IMR-90 (cell line): Measurements from ENCODE around the gene TMPRSS15. TPM values are rescaled to one million over a fixed set of nuclear protein-coding genes. Genes with fewer than 3 reads are reported as not detected.

Experiments
- ATAC-seq: fragments of 200-7000 bp; cut with Tn5 transposase; 2 replicates; pipeline ENCODE4 v1.9.1; 2020; ENCODE audit warnings: low read depth, mild to moderate bottlenecking, moderate library complexity
- BruUV-seq: library from RNA; stranded (reverse); fragments of 400-500 nt; replicated peaks from 2 replicates; lab custom pipeline; 2021; lab: Mats Ljungman, UMichigan
- CTCF ChIA-PET: fragments of 300-600 bp; formaldehyde crosslinking; extraction: SDS; loops from one replicate; lab custom pipeline; 2021; ENCODE audit warnings: antibody characterized with exemption; lab: Yijun Ruan, JAX
- POLR2A ChIA-PET: fragments of 300-600 bp; sonication (Branson Sonifier 250); formaldehyde crosslinking; loops from one replicate; lab custom pipeline; 2022; ENCODE audit warnings: antibody characterized with exemption; ENCODE audit not compliant: unreplicated experiment; lab: Charles Lee
- DNase-seq: peaks from one replicate; pipeline ENCODE4 v3.0.0; 2013
- H2AFZ ChIP-seq: replicated peaks from 2 replicates; pipeline ENCODE3; 2013; ENCODE audit warnings: low read length, mild to moderate bottlenecking; ENCODE audit not compliant: poor library complexity
- H2AK5ac ChIP-seq: 2 replicates; pipeline ENCODE4 v1.6.1; 2013; ENCODE audit warnings: low read depth, low read length, inconsistent platforms
- H2AK9ac ChIP-seq: replicated peaks from 2 replicates; pipeline ENCODE3; 2013; ENCODE audit warnings: mild to moderate bottlenecking, low read depth, low read length, moderate library complexity; ENCODE audit not compliant: poor library complexity
- H2BK120ac ChIP-seq: 2 replicates; pipeline ENCODE4 v1.6.1; 2013; ENCODE audit warnings: low read depth, low read length, inconsistent platforms
- H2BK15ac ChIP-seq: 3 replicates; pipeline ENCODE4 v1.6.1; 2013; ENCODE audit warnings: low read depth, low read length, inconsistent platforms
- H2BK20ac ChIP-seq: 2 replicates; pipeline ENCODE4 v1.6.1; 2013; ENCODE audit warnings: low read depth, mild to moderate bottlenecking, inconsistent platforms, low read length, moderate library complexity
- H2BK5ac ChIP-seq: 2 replicates; pipeline ENCODE4 v1.6.1; 2013; ENCODE audit warnings: mild to moderate bottlenecking, low read depth, low read length, inconsistent platforms; ENCODE audit not compliant: poor library complexity, severe bottlenecking
- H3K14ac ChIP-seq: replicated peaks from 2 replicates; pipeline ENCODE4 v1.6.1; 2013; ENCODE audit warnings: low read depth, low read length, inconsistent platforms
- H3K18ac ChIP-seq: 2 replicates; pipeline ENCODE4 v1.6.1; 2013; ENCODE audit warnings: low read depth, low read length, control low read depth
- H3K23ac ChIP-seq: 2 replicates; pipeline ENCODE4 v1.6.1; 2013; ENCODE audit warnings: low read depth, low read length, inconsistent platforms
- H3K27ac ChIP-seq: 2 replicates; pipeline ENCODE4 v1.5.1; 2013; ENCODE audit warnings: mild to moderate bottlenecking, control low read depth, low read length; ENCODE audit not compliant: insufficient read depth
- H3K27me3 ChIP-seq: 2 replicates; pipeline ENCODE4 v1.6.1; 2013; ENCODE audit warnings: low read length; ENCODE audit not compliant: control insufficient read depth, insufficient read depth
- H3K36me3 ChIP-seq: 2 replicates; pipeline ENCODE4 v1.6.1; 2013; ENCODE audit warnings: low read length, mixed read lengths; ENCODE audit not compliant: control insufficient read depth, insufficient read depth
- H3K4ac ChIP-seq: 2 replicates; pipeline ENCODE4 v1.6.1; 2013; ENCODE audit warnings: low read depth, low read length, inconsistent platforms
- H3K4me1 ChIP-seq: 2 replicates; pipeline ENCODE4 v1.6.1; 2013; ENCODE audit warnings: low read length, mixed read lengths; ENCODE audit not compliant: control insufficient read depth, insufficient read depth
- H3K4me2 ChIP-seq: 2 replicates; pipeline ENCODE4 v1.6.1; 2013; ENCODE audit warnings: low read depth, mild to moderate bottlenecking, control low read depth, low read length, moderate library complexity
- H3K4me3 ChIP-seq: 2 replicates; pipeline ENCODE4 v1.5.1; 2013; ENCODE audit warnings: low read depth, mild to moderate bottlenecking, control low read depth, low read length, moderate library complexity; ENCODE audit not compliant: insufficient read depth
- H3K56ac ChIP-seq: 2 replicates; pipeline ENCODE4 v1.6.1; 2013; ENCODE audit warnings: low read length, inconsistent platforms; ENCODE audit not compliant: insufficient read depth; ENCODE audit errors: extremely low read depth
- H3K79me1 ChIP-seq, 2 experiments: 2 replicates each; pipeline ENCODE4 v1.6.1; 2013; ENCODE audit warnings: low read length in 2 of 2, inconsistent platforms in 1 of 2, low read depth in 1 of 2
- H3K9ac ChIP-seq: 2 replicates; pipeline ENCODE4 v1.6.1; 2013; ENCODE audit warnings: low read depth, low read length, control low read depth
- H3K9me1 ChIP-seq: 2 replicates; pipeline ENCODE4 v1.6.1; 2013; ENCODE audit warnings: low read length, inconsistent platforms; ENCODE audit not compliant: insufficient read depth
- H3K9me3 ChIP-seq: 2 replicates; pipeline ENCODE4 v1.6.1; 2013; ENCODE audit warnings: low read length; ENCODE audit not compliant: control insufficient read depth, insufficient read depth
- H4K20me1 ChIP-seq: 2 replicates; pipeline ENCODE4 v1.6.1; 2013; ENCODE audit warnings: low read length, inconsistent platforms; ENCODE audit not compliant: insufficient read depth
- H4K5ac ChIP-seq: 2 replicates; pipeline ENCODE4 v1.6.1; 2013; ENCODE audit warnings: mild to moderate bottlenecking, low read depth, low read length, control low read depth
- H4K8ac ChIP-seq, 2 experiments: 2 replicates each; pipeline ENCODE4 v1.6.1; 2013; ENCODE audit warnings: low read depth in 2 of 2, low read length in 2 of 2, control low read depth in 1 of 2, inconsistent platforms in 1 of 2
- H4K91ac ChIP-seq: 2 replicates; pipeline ENCODE4 v1.6.1; 2013; ENCODE audit warnings: low read depth, low read length, inconsistent platforms; ENCODE audit not compliant: insufficient read depth
- BHLHE40 ChIP-seq: fragments of 150-350 bp; IDR thresholded peaks from 2 replicates; pipeline ENCODE4 v1.6.1; 2016; ENCODE audit warnings: mild to moderate bottlenecking, low read depth, low read length
- CEBPB ChIP-seq: IDR thresholded peaks from 2 replicates; pipeline ENCODE4 v1.6.1; 2012; ENCODE audit warnings: low read depth, low read length, improper control_type of control experiment
- ELK1 ChIP-seq: fragments of 150-350 bp; IDR thresholded peaks from 2 replicates; pipeline ENCODE4 v1.6.1; 2016; ENCODE audit warnings: low read depth, mild to moderate bottlenecking, low read length, moderate library complexity, borderline replicate concordance
- FOS ChIP-seq: fragments of 150-350 bp; IDR thresholded peaks from 2 replicates; pipeline ENCODE4 v1.6.1; 2016; ENCODE audit warnings: low read depth, low read length
- MAZ ChIP-seq: IDR thresholded peaks from 2 replicates; pipeline ENCODE4 v1.6.1; 2012; ENCODE audit warnings: low read depth, mild to moderate bottlenecking, low read length, improper control_type of control experiment, moderate library complexity, borderline replicate concordance
- NFE2L2 ChIP-seq: fragments of 150-350 bp; IDR thresholded peaks from 2 replicates; pipeline ENCODE4 v1.6.1; 2016; ENCODE audit warnings: low read depth, mild to moderate bottlenecking, low read length
- POLR2A ChIP-seq: IDR thresholded peaks from 2 replicates; pipeline ENCODE4 v1.6.1; 2012; ENCODE audit warnings: mild to moderate bottlenecking, low read depth, low read length
- RAD21 ChIP-seq: IDR thresholded peaks from 2 replicates; pipeline ENCODE4 v1.6.1; 2012; ENCODE audit warnings: low read length, improper control_type of control experiment
- RFX5 ChIP-seq: IDR thresholded peaks from 2 replicates; pipeline ENCODE4 v1.8.0; 2012; ENCODE audit warnings: low read depth, mild to moderate bottlenecking, low read length, moderate library complexity
- WGBS, 2 experiments: methylation state at CpG; one replicate each; pipeline versions ENCODE4 v1.1.5 to v1.1.7; 2013; ENCODE audit warnings: missing lambda C conversion rate in 2 of 2; ENCODE audit not compliant: insufficient read length in 1 of 2; ENCODE audit errors: extremely low coverage in 2 of 2; 5-methylcytosine and 5-hydroxymethylcytosine counted together
- dilution Hi-C: fragments of 300-500 bp; cut with HindIII; formaldehyde crosslinking; loops from one replicate; pipeline ENCODE4 v1.14.3; 2018; ENCODE audit warnings: low sequenced_read_pairs; ENCODE audit not compliant: unreplicated experiment
- in situ Hi-C: fragments of 300-500 bp; cut with MboI; formaldehyde crosslinking; loops from 3 replicates; pipeline ENCODE4 v1.14.3; 2019; ENCODE audit warnings: low sequenced_read_pairs, inconsistent platforms, mixed read lengths
- intact Hi-C: fragments of 100-400 bp; cut with micrococcal nuclease; formaldehyde crosslinking; loops from 2 replicates; pipeline ENCODE4 v1.10.0; 2022
- polyA plus RNA-seq, 3 experiments: library from polyadenylated mRNA; depleted of rRNA; stranded (reverse); fragments of >200 nt; gene quantifications; 2 replicates each; pipeline ENCODE4 v1.2.3, GENCODE V29; 2012; ENCODE audit warnings: low replicate concordance in 1 of 3
- total RNA-seq: library from RNA; depleted of rRNA; stranded (reverse); fragments of >200 nt; gene quantifications from 2 replicates; pipeline ENCODE4 v1.2.3, GENCODE V29; 2012
- TF ChIP-seq, protein P1 (sequence below): conservative IDR thresholded peaks from 2 replicates; pipeline ENCODE4 v1.5.1; 2012; ENCODE audit warnings: mild to moderate bottlenecking, low read depth, low read length, improper control_type of control experiment

Gene TMPRSS15
- total and polyA plus RNA-seq, 2 of the 4 experiments (the other 2 are of a cell fraction): not detected

DNA sequence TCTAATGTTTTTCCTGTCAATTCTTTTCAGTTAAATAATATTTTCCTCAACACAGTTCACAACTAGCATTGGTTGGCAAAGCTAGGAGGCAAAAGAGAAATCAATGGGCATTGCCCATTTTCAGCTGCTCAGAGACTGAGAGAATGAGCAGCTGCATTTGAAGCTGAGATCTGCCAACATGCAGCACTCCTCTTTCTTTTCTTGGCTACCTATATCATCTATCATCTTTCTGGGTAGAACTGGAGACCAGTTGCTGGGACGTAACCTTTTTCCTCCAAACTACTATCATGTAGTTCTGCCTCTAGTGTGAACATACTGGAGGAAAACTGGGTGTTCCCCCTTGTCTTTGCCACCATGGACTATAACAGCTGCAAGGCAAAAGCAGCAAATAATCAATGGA, 136.1 kb downstream of the TMPRSS15 start:
- H4K20me1 ChIP-seq: no peaks in the 10 kb centered on the region
- H3K27ac ChIP-seq: no peak overlapping the region
- no peak overlapping the region for H2BK20ac ChIP-seq
- no peak overlapping the region for H3K14ac ChIP-seq
- DNase-seq: no peak
- H3K36me3 ChIP-seq: no peaks in the 10 kb centered on the region
- POLR2A ChIA-PET: no interaction called here
- 33% methylated on average over 1 of the region's 1 CpG; no CpG with 5 or more reads in 1 of the 2 experiments for WGBS, 2 experiments
- no peaks in the 10 kb centered on the region for H3K79me1 ChIP-seq
- CTCF ChIA-PET: no interaction called here
- dilution Hi-C loops (no loop called here), intact Hi-C loops (no loop called here), in situ Hi-C loops (no loop called here)
- H3K4me1 ChIP-seq: no peaks in the 10 kb centered on the region
- no peak overlapping the region for H4K8ac ChIP-seq
- H2BK5ac ChIP-seq: no peak overlapping the region
- no peak overlapping the region for H3K4me2 ChIP-seq
- no peak for ATAC-seq
- H4K5ac ChIP-seq: no peak overlapping the region
- no peak overlapping the region for H3K4ac ChIP-seq
- H4K91ac ChIP-seq: no peak overlapping the region
- no peak overlapping the region for H2BK15ac ChIP-seq
- H3K56ac ChIP-seq: no peak overlapping the region
- H2AK5ac ChIP-seq: no peak overlapping the region
- H3K9me1 ChIP-seq: no peaks in the 10 kb centered on the region
- H3K27me3 ChIP-seq: no peaks in the 10 kb centered on the region
- H2BK120ac ChIP-seq: no peak overlapping the region
- BruUV-seq: no TSS peak
- H3K9ac ChIP-seq: no peak overlapping the region
- peaks cover 2% of the 10 kb centered on the region; the same call in 1 of the 2 replicates for H3K9me3 ChIP-seq
- no peak overlapping the region for H3K18ac ChIP-seq
- no peak overlapping the region for H3K23ac ChIP-seq
- no peak overlapping the region for H3K4me3 ChIP-seq
- H2AFZ ChIP-seq: no peak overlapping the region
- H2AK9ac ChIP-seq: no peak overlapping the region
- TF ChIP-seq RAD21 (no peak), CEBPB (no peak), FOS (no peak), MAZ (no peak), BHLHE40 (no peak), NFE2L2 (no peak), ELK1 (no peak), POLR2A (no peak), RFX5 (no peak)
- TF ChIP-seq, protein P1, sequence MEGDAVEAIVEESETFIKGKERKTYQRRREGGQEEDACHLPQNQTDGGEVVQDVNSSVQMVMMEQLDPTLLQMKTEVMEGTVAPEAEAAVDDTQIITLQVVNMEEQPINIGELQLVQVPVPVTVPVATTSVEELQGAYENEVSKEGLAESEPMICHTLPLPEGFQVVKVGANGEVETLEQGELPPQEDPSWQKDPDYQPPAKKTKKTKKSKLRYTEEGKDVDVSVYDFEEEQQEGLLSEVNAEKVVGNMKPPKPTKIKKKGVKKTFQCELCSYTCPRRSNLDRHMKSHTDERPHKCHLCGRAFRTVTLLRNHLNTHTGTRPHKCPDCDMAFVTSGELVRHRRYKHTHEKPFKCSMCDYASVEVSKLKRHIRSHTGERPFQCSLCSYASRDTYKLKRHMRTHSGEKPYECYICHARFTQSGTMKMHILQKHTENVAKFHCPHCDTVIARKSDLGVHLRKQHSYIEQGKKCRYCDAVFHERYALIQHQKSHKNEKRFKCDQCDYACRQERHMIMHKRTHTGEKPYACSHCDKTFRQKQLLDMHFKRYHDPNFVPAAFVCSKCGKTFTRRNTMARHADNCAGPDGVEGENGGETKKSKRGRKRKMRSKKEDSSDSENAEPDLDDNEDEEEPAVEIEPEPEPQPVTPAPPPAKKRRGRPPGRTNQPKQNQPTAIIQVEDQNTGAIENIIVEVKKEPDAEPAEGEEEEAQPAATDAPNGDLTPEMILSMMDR: no peak
